K562 (cell line): ENCODE data around the gene C11orf54. TPM values are rescaled to one million over a fixed set of nuclear protein-coding genes. Genes with fewer than 3 reads are reported as not detected.
A peak's percentile ranks its signal among the peaks of the same experiment; 100 is the strongest.

Experiments used
- ATAC-seq: fragments of 200-7000 bp; cut with Tn5 transposase; 3 replicates; pipeline ENCODE4 v1.9.1; 2020; ENCODE audit warnings: moderate library complexity
- BruUV-seq: library from RNA; stranded (reverse); fragments of 400-500 nt; replicated peaks from 2 replicates; lab custom pipeline; 2021; lab: Mats Ljungman, UMichigan
- CTCF ChIA-PET: fragments of 300-600 bp; formaldehyde crosslinking; extraction: SDS; loops from one replicate; lab custom pipeline; 2021; ENCODE audit warnings: low intra/inter-chr PET ratio; lab: Yijun Ruan, JAX
- POLR2A ChIA-PET: fragments of 300-600, 350-650 bp; sonication (Branson Sonifier 250); formaldehyde crosslinking; extraction: SDS; loops from one replicate; lab custom pipeline; 2021; ENCODE audit warnings: antibody characterized with exemption, inconsistent platforms; lab: Yijun Ruan, JAX
- DNase-seq, 4 experiments: peaks; one replicate each; pipeline versions ENCODE4 v3.0.0 to v3.0.0-alpha.2; 2011 to 2018; ENCODE audit warnings: low spot score in 3 of 4, mixed read lengths in 3 of 4; ENCODE audit errors: extremely low read depth in 1 of 4
- FAIRE-seq: peaks from 2 replicates; lab custom pipeline; 2011; peaks lifted over from hg19 to GRCh38; lab: Jason Lieb, UNC
- H2AFZ ChIP-seq: 2 replicates; pipeline ENCODE4 v1.6.0; 2011; ENCODE audit warnings: low read depth, low read length, control low read depth, inconsistent platforms
- H3K27ac ChIP-seq: fragments of 200-600 bp; 3 replicates; pipeline ENCODE4 v1.8.0; 2011; ENCODE audit warnings: low read depth, mild to moderate bottlenecking, control low read depth, inconsistent platforms, low read length, moderate library complexity, mixed read lengths; ENCODE audit errors: extremely low read depth
- H3K27me3 ChIP-seq, 2 experiments: fragments of 300-600 bp in 1 of 2; 2 replicates in 1 of 2; 3 replicates in 1 of 2; pipeline versions ENCODE4 v1.6.0 to v1.8.0; 2011; ENCODE audit warnings: inconsistent platforms in 2 of 2, low read length in 2 of 2, mild to moderate bottlenecking in 1 of 2, mixed read lengths in 1 of 2, moderate library complexity in 1 of 2; ENCODE audit not compliant: control insufficient read depth in 2 of 2, insufficient read depth in 2 of 2
- H3K36me3 ChIP-seq: fragments of 300-600 bp; 3 replicates; pipeline ENCODE4 v1.8.0; 2011; ENCODE audit warnings: mild to moderate bottlenecking, low read length, inconsistent platforms; ENCODE audit not compliant: control insufficient read depth, insufficient read depth
- H3K4me1 ChIP-seq, 2 experiments: fragments of 200-600 bp in 1 of 2; replicated peaks in 1 of 2; 2 replicates in 1 of 2; 3 replicates in 1 of 2; pipeline versions ENCODE4 v1.5.1 to v1.8.0; 2011; ENCODE audit warnings: inconsistent platforms in 2 of 2, low read length in 2 of 2, mild to moderate bottlenecking in 1 of 2, mixed read lengths in 1 of 2, moderate library complexity in 1 of 2; ENCODE audit not compliant: control insufficient read depth in 2 of 2, insufficient read depth in 2 of 2
- H3K4me2 ChIP-seq: 2 replicates; pipeline ENCODE4 v1.6.1; 2011; ENCODE audit warnings: low read length, control low read depth, inconsistent platforms, mixed read lengths; ENCODE audit not compliant: insufficient read depth
- H3K4me3 ChIP-seq: fragments of 200-600 bp; sonication (generic), shearing (Covaris generic); 2 replicates; pipeline ENCODE4 v1.5.1; 2016; ENCODE audit warnings: control low read depth, inconsistent platforms
- H3K79me2 ChIP-seq: fragments of 200-600 bp; 3 replicates; pipeline ENCODE4 v1.8.0; 2011; ENCODE audit warnings: low read length, inconsistent platforms; ENCODE audit not compliant: control insufficient read depth, insufficient read depth
- H3K9ac ChIP-seq, 2 experiments: 2 replicates each; pipeline versions ENCODE4 v1.6.0 to v1.6.1; 2011; ENCODE audit warnings: low read depth in 2 of 2, low read length in 2 of 2, control low read depth in 1 of 2, inconsistent platforms in 1 of 2, mild to moderate bottlenecking in 1 of 2, mixed read lengths in 1 of 2; ENCODE audit not compliant: insufficient read depth in 1 of 2
- H3K9me1 ChIP-seq: one replicate; pipeline ENCODE4 v1.6.0; 2011; ENCODE audit warnings: inconsistent platforms, mild to moderate bottlenecking, low read length, moderate library complexity; ENCODE audit not compliant: control insufficient read depth, insufficient read depth
- H3K9me3 ChIP-seq: replicated peaks from 2 replicates; pipeline ENCODE4 v1.5.1; 2011; ENCODE audit warnings: low read depth, low read length, inconsistent platforms; ENCODE audit not compliant: control insufficient read depth, insufficient read depth
- H4K20me1 ChIP-seq: replicated peaks from 2 replicates; pipeline ENCODE4 v1.6.1; 2011; ENCODE audit warnings: low read length, inconsistent platforms, mixed read lengths; ENCODE audit not compliant: control insufficient read depth, insufficient read depth
- CHD4 ChIP-seq: fragments of 200-600 bp; sonication (generic); IDR thresholded peaks from 3 replicates; pipeline ENCODE4 v1.6.1; 2012; ENCODE audit warnings: low read depth, mild to moderate bottlenecking, mixed read lengths, low read length, inconsistent platforms; ENCODE audit not compliant: insufficient read depth, insufficient replicate concordance, poor library complexity, severe bottlenecking
- NUFIP1 ChIP-seq: fragments of 450-650 bp; IDR thresholded peaks from 2 replicates; pipeline ENCODE4 v1.6.1; 2018; ENCODE audit not compliant: partially characterized antibody
- TFE3 ChIP-seq: fragments of 450-650 bp; formaldehyde crosslinking; IDR thresholded peaks from 2 replicates; pipeline ENCODE4 v1.4.0; 2020; ENCODE audit warnings: mild to moderate bottlenecking, mixed read lengths
- ZNF146 ChIP-seq: IDR thresholded peaks from one replicate; pipeline ENCODE4 v1.6.1; 2018; ENCODE audit warnings: missing compliant biosample characterization; ENCODE audit not compliant: unreplicated experiment
- WGBS: fragments of 100-300 bp; shearing (Covaris generic); methylation state at CpG from one replicate; pipeline ENCODE4 v1.1.6; 2016; ENCODE audit warnings: low coverage, mixed read lengths; ENCODE audit not compliant: insufficient coverage; ENCODE audit errors: missing lambda C conversion rate; 5-methylcytosine and 5-hydroxymethylcytosine counted together
- in situ Hi-C: fragments of 300-500 bp; cut with MboI; formaldehyde crosslinking; loops from 4 replicates; pipeline ENCODE4 v1.15.0; 2018; ENCODE audit warnings: inconsistent platforms, mixed read lengths
- intact Hi-C: fragments of 100-400 bp; cut with micrococcal nuclease; formaldehyde crosslinking; loops from 2 replicates; pipeline ENCODE4 v1.14.2; 2022
- polyA plus RNA-seq, 8 experiments: library from polyadenylated mRNA; depleted of rRNA in 4 of 8; stranded (reverse) in 5 of 8; unstranded in 3 of 8; fragments of >200 nt; fragmentation: Nextera tagmentation in 2 of 8; fragmentation: Illumina TruSeq in 1 of 8; extraction: Ambion mirVana in 2 of 8; extraction: Trizol in 1 of 8; gene quantifications; 2 replicates each; pipeline versions ENCODE4 v1.2.1 to v1.2.3, GENCODE V29; 2011 to 2014; ENCODE audit warnings: inconsistent platforms in 1 of 8, missing spikeins in 1 of 8
- total RNA-seq, 7 experiments: library from RNA; depleted of rRNA in 6 of 7; stranded (reverse); fragments of >200 nt in 6 of 7; fragmentation: Illumina TruSeq in 2 of 7; extraction: Trizol in 2 of 7; gene quantifications; 2 replicates each; pipeline versions ENCODE4 v1.2.1 to v1.2.3, GENCODE V29; 2011 to 2021; ENCODE audit warnings: low replicate concordance in 1 of 7

The C11orf54 gene
- total and polyA plus RNA-seq, 9 of the 15 experiments (the other 6 are each of a cell fraction or from before 2014, with no cell fraction given), result 13.4 to 33.0 (median 23.1) TPM

- H3K9me1 ChIP-seq, result no peaks in the 10 kb centered on the region
- TF ChIP-seq NUFIP1 (no peak), CHD4 (no peak), ZNF146 (CRISPR knock-in tag) (no peak), TFE3 (CRISPR knock-in tag) (peak; percentile 83)
- 88% methylated on average over 4 of the region's 4 CpGs for WGBS
- no TSS peak for BruUV-seq
- POLR2A ChIA-PET, result interaction anchor here (2.1 to 4.6 kb wide), 2 partner anchors 11 to 24 kb away, joined by 5 to 41 read pairs; partner anchors contain the start of genes C11orf54 and TAF1D
- peak overlapping the region; percentile 89; the same call in 2 of the 3 replicates for H3K27ac ChIP-seq
- in situ Hi-C loops, result no loop called here
- FAIRE-seq (no peak), DNase-seq (no peak), ATAC-seq (peak; percentile 15)
- CTCF ChIA-PET, result no interaction called here
- H3K79me2 ChIP-seq, result peaks cover 11% of the 10 kb centered on the region; the same call in 2 of the 3 replicates
- H3K9me3 ChIP-seq, result no peaks in the 10 kb centered on the region
- H3K27me3 ChIP-seq, result no peaks in the 10 kb centered on the region
- intact Hi-C loops, result no loop called here
- no peak overlapping the region for H3K4me3 ChIP-seq
- H3K4me2 ChIP-seq, result no peak overlapping the region
- H3K9ac ChIP-seq, result peak overlapping the region in 1 of 2 experiments; percentile 19; a peak in 1 of 4 replicates
- H2AFZ ChIP-seq, result no peak overlapping the region
- H4K20me1 ChIP-seq, result no peaks in the 10 kb centered on the region
- peaks cover 8 to 35% of the 10 kb centered on the region in 2 experiments for H3K4me1 ChIP-seq
- peaks cover 82% of the 10 kb centered on the region for H3K36me3 ChIP-seq
These were observed 25.6 kb upstream of the C11orf54 start for GRCh38 chr11:93715797-93716396.
